ENCODE results near the gene RHBDF2.
"Not testable (repeated sequence)": the region's sequence is repeated elsewhere in the genome, so short reads cannot be mapped to it uniquely, and the experiment has no call there.

Gene RHBDF2

DNA sequence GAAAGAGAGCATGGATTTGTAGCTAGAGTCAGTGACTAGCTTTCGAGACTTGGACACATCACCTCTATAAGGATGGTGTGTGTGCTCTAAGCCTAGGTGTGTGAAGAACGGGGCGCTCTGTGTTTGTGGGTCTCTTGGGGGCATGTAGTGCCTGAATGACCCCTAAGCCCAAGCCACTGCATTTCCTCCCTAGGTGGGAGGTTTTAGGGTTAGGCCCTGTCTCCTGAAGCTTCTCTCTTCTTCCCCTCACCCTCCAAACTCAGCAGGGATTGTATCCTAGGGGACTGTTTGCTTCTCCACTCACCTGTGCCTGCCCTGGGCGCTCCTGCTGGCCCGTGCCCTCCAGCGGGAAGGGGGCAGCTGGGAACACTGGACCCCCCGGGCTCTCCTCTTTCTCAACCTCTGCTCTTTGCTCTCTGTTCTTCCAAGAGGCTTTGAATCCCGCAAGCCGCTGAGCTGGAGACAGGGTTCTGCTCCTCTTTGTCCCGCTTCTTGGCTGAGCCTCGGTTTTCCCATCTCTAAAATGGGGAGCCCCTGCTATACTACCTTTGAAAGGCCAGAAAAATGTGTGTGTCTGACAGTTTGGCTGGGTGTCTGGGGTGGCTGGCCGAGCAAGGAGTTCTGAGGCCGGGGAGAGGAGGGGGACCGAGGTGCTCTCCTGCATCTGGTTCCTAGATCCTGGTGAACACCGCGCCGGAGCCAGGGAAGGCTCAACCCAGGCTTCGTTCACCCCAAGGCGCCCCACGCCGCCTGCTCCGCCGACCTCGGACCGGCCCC is 35.5 kb upstream of the RHBDF2 start:
- Histone ChIP-seq H3K79me2 (no peaks in the 10 kb centered on the region), H2AFZ (peak overlapping the region; percentile 75), H3K27ac (peak overlapping the region; percentile 11), H3K9ac (no peak overlapping the region), H3K4me2 (ENCODE audit: low read length) (peak overlapping the region; percentile 64), H3K9me3 (ENCODE audit: control insufficient read depth, low read length) (no peaks in the 10 kb centered on the region), H3K36me3 (ENCODE audit: control insufficient read depth, insufficient read depth, low read length) (no peaks in the 10 kb centered on the region), H3K27me3 (ENCODE audit: control insufficient read depth, insufficient read depth, low read length) (no peaks in the 10 kb centered on the region), H3K4me3 (ENCODE audit: low read depth, low read length) (peak overlapping the region; percentile 44), H3K4me1 (peaks cover 9% of the 10 kb centered on the region)
- TF ChIP-seq, protein P1, sequence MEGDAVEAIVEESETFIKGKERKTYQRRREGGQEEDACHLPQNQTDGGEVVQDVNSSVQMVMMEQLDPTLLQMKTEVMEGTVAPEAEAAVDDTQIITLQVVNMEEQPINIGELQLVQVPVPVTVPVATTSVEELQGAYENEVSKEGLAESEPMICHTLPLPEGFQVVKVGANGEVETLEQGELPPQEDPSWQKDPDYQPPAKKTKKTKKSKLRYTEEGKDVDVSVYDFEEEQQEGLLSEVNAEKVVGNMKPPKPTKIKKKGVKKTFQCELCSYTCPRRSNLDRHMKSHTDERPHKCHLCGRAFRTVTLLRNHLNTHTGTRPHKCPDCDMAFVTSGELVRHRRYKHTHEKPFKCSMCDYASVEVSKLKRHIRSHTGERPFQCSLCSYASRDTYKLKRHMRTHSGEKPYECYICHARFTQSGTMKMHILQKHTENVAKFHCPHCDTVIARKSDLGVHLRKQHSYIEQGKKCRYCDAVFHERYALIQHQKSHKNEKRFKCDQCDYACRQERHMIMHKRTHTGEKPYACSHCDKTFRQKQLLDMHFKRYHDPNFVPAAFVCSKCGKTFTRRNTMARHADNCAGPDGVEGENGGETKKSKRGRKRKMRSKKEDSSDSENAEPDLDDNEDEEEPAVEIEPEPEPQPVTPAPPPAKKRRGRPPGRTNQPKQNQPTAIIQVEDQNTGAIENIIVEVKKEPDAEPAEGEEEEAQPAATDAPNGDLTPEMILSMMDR (IDR thresholded peaks at IDR 0.05), result no peak

DNA sequence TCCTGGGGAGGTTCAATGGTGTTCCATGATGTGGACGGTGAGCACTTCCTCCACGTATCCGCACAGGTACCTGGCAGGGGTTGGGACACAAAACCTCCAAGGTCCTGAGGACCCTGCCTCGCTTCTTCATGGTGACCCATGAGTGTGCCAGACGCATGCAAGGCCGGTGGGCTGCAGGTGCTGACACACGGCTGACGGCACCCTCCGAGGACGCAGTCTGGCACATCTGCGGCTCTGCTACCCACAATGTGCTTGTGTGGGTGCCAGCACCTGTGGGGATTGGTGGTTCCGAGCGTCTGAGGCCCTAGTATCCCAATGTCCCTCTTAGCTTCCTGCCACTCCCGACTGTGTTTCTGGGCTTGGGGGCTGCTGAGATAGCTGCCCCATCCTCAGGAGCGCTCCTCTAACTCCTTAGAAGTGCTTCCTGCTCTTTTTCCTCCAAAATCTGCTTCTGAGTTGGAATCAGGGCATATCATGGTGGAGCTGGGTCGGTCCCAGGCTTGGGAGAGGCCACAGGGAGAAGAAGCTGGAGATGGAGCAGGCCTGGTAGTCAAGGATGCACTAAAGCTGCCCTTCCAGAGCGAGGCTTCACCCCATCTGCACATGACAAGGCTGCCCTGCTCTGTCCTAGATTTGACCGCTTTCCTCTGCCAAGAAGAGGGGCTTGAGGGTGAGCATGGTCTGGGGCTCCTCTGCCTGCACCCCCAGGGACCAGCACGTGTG is 34.7 kb upstream of the RHBDF2 start:
- no peaks in the 10 kb centered on the region for H3K27me3 ChIP-seq (ENCODE audit: control insufficient read depth, insufficient read depth, low read length)
- H3K9me3 ChIP-seq (ENCODE audit: control insufficient read depth, low read length), result no peaks in the 10 kb centered on the region
- TF ChIP-seq, protein P1 (IDR thresholded peaks at IDR 0.05), result no peak
- no peak overlapping the region for H3K9ac ChIP-seq
- H3K27ac ChIP-seq, result no peak overlapping the region
- no peak overlapping the region for H2AFZ ChIP-seq
- peaks cover 7% of the 10 kb centered on the region for H3K4me1 ChIP-seq
- H3K36me3 ChIP-seq (ENCODE audit: control insufficient read depth, insufficient read depth, low read length), result no peaks in the 10 kb centered on the region
- H3K4me3 ChIP-seq (ENCODE audit: low read depth, low read length), result no peak overlapping the region
- no peak overlapping the region for H3K4me2 ChIP-seq (ENCODE audit: low read length)
- no peaks in the 10 kb centered on the region for H3K79me2 ChIP-seq

DNA sequence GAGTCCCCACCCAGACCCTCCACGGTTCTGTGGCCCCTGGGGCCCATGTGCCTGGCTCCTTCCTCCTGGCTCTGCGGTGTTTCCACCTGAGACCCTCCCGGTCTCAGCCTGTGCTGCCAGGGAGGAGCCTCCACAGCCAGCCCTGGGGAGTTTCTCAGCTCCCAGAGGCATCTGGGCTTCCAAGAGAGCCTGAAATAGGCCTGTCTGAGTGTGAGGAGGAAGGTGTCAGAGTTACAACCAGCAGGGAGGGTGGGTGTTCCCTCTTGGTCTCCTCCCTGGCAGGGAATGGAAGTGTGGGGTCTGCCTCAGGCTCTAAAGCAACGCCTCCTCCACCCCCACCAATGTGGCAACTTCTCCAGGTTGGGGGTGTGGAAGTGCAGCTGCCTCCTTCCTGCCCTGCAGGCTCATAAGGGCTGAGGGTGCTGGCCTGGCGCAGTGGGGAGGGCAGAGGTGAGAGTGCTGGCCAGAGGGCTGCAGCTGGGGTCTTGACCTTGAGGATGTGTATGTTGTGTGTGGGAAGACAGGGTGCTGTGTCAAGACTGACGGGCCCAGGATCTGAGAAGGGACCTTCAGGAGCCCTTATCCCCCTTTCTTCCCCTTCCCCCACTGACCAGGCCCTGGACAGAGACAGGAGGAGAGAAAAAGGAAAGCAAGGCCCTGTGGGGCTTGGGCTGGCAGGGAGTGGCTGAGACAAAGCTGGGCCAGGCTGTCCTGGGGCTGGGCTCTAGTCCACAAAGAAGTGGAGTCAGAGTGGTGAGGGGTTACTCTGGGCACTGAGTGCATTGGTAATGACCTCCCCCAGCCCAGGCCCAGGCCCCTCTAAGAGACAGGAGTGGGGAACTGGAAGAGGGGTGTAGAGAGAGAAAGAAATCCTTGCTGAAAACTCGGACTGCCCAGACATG is 33.9 kb upstream of the RHBDF2 start:
- no peak overlapping the region for H3K4me2 ChIP-seq (ENCODE audit: low read length)
- no peaks in the 10 kb centered on the region for H3K36me3 ChIP-seq (ENCODE audit: control insufficient read depth, insufficient read depth, low read length)
- H3K27me3 ChIP-seq (ENCODE audit: control insufficient read depth, insufficient read depth, low read length), result no peaks in the 10 kb centered on the region
- no peaks in the 10 kb centered on the region for H3K9me3 ChIP-seq (ENCODE audit: control insufficient read depth, low read length)
- H2AFZ ChIP-seq, result no peak overlapping the region
- no peak overlapping the region for H3K4me3 ChIP-seq (ENCODE audit: low read depth, low read length)
- no peaks in the 10 kb centered on the region for H3K79me2 ChIP-seq
- peaks cover 2% of the 10 kb centered on the region for H3K4me1 ChIP-seq
- TF ChIP-seq, protein P1 (IDR thresholded peaks at IDR 0.05), result no peak
- no peak overlapping the region for H3K27ac ChIP-seq
- H3K9ac ChIP-seq, result no peak overlapping the region

DNA sequence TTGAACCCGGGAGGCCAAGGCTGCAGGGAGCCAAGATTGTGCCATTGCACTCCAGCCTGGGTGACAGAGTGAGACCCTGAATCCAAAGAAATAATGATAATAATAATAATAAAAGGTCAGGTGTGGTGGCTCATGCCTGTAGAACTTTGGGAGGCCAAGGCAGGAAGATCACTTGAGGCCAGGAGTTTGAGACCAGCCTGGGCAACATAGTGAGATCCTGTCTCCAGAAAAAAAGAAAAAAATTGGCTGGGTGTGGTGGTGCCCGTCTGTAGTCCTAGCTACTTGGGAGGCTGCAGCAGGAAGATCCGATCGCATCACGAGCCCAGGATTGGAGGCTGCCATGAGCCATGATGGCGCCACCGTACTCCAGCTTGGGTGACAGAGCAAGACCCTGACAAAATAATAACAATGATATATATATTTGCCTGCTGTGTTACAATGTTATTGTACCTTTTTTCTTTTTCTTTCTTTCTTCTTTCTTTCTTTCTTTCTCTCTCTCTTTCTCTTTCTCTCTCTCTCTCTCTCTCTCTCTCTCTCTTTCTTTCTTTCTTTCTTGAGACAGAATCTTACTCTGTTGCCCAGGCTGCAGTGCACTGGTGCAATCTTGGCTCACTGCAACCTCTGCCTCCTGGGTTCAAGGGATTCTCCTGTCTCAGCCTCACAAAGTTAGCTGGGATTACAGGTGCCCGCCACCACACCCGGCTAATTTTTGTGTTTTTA is 32.6 kb upstream of the RHBDF2 start:
- not testable (repeated sequence) for H3K4me3 ChIP-seq (ENCODE audit: low read depth, low read length); H3K4me2 ChIP-seq (ENCODE audit: low read length); H3K27me3 ChIP-seq (ENCODE audit: control insufficient read depth, insufficient read depth, low read length); H3K4me1 ChIP-seq; H3K9ac ChIP-seq; H3K9me3 ChIP-seq (ENCODE audit: control insufficient read depth, low read length); H3K79me2 ChIP-seq; H3K36me3 ChIP-seq (ENCODE audit: control insufficient read depth, insufficient read depth, low read length); H3K27ac ChIP-seq; H2AFZ ChIP-seq
